GM21825 (cell line): ENCODE data around the gene LOXL1.

Experiments
- ATAC-seq: cut with Tn5 transposase; IDR thresholded peaks from one replicate; pipeline ENCODE4 v1.9.1; 2021; ENCODE audit warnings: mild to moderate bottlenecking, moderate library complexity; ENCODE audit not compliant: unreplicated experiment

The LOXL1 gene

DNA sequence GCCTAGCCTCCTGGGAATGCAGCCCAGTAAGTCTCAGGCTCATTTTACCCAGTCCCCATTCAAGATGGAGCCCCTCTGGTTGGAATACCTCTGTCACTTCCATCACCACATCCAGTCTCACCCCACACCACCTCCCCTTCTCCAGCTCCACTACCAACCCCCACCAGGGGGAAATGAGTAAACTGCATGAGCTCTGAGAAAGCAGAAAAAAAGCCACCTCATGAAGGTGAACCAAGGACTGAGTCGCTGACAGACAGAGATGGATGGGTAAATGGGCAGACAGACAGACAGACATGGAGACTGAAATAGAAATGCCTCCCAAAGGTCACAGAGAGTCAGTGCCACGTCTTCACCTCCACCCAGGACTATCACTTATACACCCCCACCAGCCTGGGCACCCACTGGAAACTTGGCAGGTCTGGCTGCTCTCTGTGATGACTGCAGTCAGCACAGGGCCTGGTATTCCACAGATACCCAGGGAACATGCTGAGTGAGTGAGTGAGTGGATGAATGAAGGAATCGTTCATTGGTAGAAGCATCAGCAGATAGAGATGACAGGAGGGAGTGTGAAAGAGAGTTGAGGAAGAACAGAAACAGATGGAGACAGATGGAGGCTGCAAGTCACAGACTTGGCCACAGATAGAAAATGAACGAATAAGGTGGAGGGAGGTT lies 4.9 kb upstream of the LOXL1 start:
- ATAC-seq = no peak

DNA sequence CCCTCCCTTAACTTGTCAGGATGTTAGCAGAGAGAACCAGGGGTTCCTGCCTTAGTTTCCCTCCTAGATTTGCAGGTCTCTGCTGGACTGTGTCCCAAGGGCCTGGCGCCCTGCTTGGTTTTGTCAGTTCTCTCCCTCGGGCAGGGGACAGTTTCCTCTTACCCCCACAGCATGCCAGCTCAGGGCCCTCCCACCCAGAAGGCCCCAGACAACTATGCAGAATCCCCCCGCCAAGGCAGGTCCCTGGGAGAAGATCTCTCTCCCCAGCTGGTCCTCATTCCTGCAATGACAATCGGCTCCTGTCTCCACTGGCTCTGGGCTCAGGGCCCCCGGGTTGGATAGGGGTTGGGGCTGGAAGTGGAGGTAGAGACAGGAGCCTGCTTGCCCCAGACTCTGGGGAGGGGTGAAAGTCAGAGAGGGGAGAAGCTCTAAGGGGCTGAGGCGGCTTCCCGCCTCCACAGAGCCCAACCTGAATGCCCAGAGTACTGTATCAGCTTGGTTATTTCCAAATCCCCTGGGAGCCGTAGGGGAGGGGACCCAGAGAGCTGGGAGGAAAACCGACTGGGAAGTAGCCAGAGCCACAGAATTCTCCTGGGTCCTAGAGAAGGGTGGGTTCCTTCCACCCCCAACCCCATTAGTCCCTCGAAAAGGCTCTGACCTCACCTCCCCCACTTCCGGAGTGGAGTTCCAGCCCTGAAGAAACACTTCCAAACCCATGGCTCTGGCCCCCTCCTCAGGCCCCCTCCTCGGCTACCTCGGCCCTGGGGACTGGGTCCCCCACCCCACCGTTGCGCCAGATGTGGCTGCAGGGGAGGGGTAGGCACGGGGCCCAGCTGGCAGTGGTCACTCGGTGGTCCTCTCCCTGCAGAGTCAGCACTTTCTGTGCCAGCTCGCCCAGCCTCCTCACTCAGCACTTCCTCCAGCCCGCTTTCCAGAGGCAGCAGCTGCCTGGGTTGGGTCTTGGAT lies 3.8 kb upstream of the LOXL1 start:
- ATAC-seq = no peak

DNA sequence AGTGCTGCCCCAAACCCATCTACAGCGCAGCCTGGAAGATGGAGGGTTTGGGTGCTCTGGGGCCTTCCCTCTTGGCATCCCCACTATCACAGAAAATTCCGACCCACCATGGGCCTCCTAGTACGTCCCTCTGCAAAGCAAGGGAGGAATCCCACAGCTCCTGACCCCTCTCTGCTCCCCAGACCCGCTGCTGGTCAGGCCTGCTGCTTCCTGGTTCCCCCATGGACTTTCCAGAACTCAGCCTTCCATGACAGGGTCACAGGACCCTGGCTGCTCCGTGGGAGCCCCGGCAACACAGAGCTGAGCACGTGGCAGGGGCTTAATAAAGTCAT lies 3.1 kb upstream of the LOXL1 start:
- no peak for ATAC-seq

DNA sequence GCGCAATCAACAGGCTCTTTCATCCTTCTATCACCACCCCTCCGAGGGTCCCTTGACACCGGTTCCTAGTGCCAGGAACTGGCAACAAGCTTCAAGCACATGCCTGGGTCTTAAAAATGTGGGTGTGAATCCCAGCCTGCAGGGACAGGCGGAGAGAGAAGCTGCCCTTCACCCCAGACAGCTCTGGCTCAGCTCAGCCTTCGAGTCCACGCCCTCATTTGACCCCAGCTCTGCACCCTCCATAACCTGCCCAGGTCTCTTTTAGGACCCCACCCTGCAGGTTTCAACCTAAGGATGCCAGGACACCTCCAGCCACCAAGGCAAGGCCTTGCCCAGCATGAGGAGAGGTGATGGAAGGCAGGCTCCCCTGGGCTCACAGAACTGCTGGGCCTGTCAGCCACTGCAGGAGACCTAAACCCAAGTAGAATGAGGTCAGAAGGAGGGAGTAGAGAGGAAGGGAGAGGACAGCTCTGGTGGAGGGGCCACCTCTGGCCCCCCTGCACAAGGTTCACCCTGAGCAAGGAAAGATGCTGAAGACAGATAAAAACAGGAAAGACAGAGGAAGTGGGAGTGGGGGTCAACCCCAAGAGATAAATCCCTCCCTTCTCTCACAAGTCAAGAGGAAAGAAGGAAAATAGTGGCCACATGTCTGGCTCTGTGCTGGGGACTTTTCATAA lies 2.6 kb upstream of the LOXL1 start:
- ATAC-seq = no peak

DNA sequence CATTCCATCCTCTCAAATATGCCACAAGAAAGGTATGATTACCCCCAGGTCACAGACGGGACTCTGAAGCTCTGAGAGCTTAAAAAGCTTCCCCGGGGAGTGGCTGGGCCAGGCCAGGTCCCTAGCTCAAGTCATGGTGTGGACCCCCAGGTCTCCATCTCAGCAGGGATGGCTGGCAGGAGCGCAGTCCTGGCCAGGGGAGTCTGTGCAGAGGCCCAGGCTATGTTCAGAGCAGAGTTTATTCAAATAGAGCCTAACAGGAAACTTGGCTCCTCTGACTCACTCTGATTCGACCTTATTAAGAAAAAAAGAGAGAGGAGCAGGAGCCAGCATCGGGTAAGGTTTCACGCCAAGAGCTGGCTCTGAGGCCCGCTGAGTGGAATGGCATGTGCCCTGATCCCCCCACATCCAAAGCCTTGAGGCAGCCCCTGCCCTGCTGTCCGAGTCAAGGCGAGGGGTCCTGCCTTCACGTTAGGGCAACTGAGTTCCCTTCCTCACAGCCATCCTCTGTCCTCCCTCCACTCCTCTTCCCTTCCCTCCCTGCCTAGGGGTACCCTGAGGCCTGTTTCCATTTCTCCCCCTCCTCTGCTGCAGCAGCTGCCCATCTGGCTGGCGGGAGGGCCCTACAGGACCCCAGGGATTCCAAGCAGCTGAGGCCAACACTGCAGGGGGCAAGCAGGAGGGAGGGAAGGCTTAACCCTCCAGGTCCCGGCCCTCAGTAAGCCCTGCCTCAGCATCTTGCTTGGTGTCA lies 1.9 kb upstream of the LOXL1 start:
- ATAC-seq = no peak

DNA sequence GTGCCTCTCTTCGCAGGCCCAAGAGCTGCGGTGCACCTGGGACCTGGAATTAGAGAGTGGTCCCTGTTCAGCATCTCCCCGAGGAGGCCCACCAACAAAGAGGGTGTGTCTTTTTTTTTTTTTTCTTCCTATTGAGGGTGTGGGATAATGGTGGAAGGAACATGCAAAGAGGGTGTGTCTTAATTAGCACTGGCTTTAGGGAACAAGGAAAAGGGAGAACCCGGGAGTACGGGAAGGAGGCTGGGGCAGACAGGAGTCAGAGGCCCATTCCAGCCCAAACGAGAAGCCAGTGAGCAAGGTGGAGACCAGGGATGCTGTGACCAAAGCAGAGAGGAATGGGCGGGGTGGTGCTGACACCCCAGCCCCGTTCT lies 429 bp upstream of the LOXL1 start:
- no peak for ATAC-seq

DNA sequence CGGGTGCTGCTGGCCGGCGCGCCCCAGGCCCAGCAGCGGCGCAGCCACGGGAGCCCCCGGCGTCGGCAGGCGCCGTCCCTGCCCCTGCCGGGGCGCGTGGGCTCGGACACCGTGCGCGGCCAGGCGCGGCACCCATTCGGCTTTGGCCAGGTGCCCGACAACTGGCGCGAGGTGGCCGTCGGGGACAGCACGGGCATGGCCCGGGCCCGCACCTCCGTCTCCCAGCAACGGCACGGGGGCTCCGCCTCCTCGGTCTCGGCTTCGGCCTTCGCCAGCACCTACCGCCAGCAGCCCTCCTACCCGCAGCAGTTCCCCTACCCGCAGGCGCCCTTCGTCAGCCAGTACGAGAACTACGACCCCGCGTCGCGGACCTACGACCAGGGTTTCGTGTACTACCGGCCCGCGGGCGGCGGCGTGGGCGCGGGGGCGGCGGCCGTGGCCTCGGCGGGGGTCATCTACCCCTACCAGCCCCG lies 777 bp downstream of the LOXL1 start:
- no peak for ATAC-seq

DNA sequence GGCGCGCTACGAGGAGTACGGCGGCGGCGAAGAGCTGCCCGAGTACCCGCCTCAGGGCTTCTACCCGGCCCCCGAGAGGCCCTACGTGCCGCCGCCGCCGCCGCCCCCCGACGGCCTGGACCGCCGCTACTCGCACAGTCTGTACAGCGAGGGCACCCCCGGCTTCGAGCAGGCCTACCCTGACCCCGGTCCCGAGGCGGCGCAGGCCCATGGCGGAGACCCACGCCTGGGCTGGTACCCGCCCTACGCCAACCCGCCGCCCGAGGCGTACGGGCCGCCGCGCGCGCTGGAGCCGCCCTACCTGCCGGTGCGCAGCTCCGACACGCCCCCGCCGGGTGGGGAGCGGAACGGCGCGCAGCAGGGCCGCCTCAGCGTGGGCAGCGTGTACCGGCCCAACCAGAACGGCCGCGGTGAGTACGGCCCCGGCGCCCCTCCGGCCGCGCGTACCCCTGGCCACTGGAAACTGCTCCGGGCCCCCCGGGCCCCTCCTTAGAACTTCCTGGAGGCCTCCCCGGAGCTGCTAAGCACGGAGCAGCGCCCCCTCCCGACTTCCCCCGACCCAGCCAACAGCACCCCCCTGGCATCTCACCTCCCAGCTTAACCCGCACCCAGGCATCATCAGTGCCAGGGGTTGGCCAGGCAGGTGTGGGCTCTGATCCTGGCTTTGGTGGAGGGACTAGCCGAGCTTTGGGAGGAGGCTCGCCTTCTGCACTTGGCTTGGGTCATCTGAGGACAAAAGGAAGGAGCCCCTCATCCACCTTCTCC lies 1.4 kb downstream of the LOXL1 start:
- no peak for ATAC-seq

DNA sequence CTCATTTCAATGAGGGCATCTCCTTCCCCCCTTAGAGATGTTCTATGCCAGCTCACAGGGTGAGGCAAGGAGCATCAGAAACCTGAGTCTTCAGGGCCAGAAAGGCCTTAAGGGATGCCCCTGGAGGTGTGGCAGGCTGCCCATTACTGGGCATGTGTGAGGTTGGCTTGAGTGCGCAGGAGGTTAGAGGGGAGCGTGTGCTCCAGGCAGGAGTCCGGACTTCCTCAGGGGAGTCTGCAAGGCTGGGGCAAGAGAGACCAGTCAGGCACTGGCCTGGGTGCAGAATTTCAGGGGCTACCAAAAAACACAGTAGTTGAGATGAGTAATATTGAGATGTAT lies 1.9 kb downstream of the LOXL1 start:
- no peak for ATAC-seq

DNA sequence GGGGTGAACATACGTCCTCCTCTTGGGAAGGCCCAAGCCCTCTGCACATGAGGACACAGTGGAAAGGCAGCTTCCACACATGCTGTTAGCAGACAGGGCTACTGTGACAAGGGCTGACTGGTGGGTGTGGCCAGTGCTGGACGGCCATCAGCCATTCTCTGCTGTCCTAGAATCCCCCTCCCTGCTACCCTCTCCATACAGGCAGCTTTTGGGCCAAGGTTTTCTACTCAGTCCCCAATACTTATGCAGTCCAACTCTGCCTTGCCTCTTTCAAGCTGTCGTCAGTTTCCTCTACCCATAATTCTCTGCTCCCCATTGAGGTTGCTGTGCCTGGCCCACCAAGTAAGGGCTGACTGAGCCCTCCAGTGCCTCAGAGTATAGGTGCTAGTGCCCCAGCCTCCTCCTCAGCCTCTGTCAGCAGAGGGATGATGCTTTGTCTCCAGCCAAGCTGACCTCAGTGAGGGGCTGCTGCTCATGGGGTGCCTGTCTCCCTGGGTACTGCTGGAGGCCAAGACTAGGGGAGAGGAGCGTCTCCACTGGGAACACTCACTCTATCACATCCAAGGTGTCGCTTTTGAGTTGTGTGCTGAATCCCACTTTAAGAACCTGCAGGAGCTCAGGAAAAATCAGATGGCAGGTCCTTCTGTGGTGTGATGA lies 2.8 kb downstream of the LOXL1 start:
- ATAC-seq = no peak

DNA sequence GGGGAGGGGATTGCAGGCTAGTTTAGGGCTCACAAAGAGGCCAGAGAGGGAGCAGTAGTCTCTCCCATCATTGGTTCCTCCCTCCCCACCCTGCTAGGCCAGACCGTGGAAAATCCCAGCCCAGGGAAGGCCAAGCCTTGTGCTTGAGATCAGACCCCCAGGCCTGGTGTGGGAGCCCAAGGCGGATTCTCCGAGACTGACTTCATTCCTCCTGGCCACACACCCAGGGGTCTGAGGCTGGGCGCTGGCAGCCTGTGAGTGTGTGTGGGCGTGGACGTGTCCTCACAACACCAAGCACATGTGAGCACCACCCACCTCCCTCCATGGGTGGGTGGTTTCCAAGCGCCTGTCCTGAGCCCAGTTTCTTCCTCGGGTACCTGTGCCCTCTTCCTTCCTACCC lies 4.1 kb downstream of the LOXL1 start:
- no peak for ATAC-seq

DNA sequence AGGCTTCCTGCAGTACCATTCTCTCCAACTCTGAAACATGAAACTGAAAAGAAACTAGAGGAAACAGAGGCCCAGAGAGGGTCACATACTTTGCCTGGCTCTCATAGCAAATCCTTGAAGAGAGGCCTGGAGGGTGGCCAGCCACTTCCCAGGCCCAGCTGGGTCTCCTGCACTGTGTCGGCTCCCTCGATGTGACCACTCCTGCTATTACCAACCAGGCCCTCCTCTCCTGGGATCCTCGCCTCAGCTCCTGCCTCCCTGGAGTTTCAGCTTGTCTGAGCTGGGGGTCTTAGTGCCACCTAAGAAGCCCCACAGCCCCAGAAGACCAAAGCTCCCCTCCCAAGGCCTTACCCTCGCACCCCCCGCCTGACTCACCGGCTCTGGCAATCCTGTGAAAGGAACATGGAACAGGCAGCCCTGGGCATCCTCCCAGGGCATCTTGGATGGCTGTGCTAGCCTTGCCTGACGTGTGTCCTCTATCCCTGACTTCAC lies 4.6 kb downstream of the LOXL1 start:
- no peak for ATAC-seq

DNA sequence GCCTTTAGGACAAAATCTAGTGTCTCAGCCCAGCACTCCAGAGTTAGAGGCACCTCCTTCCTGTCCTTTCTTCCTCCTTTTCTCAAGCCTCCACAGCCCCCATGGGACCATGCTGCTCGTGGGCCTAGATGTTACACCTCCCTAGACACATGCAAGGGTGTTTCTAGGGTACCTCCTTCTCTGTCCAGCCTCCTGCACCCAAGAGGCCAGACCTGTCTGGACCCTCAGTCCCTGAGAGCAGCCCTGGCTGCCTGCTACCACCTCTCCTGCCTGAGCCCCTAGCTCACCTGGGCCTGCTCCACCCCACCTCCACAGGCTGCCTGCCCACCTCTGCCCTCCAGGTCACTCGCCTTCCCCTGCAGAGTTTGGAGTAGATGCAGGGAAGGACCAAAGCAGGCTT lies 5.2 kb downstream of the LOXL1 start:
- ATAC-seq = no peak

DNA sequence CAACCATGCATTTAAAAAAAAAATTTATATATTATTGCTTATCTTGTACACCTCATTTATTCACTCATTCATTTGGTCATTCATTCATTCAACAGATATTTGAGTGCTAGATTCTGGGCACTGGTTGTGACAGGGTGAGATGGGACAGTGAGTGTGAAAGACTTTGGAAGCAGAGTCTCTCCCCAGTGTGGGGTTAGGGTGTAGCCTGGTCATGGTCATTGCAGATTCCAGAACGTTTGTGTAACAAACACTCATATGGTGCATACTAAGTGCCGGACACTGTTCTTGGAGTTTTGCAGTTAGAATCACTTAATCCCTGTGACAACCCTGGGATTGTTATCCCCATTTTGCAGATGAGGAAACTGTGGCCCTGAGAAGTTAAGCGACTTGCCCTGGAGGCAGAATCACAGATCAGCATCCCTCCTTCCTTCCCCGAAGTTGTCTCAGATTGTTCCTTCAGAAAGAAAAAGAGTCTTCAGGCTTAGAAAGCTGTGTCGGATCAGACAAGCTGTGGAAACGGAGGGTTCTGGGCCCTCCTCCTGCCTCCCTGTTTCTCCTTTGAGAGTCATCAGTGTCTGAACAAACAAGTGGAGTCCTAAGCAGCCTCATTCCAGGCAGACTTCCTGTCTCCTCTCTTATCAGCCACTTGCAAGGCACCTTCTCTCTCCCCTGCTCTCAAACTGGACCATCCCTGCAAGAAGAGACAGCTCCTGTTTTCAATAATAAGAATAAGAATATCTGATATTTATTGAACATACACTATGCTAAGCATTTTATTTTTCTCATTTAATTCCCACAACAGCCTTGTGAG lies 6.3 kb downstream of the LOXL1 start:
- no peak for ATAC-seq

DNA sequence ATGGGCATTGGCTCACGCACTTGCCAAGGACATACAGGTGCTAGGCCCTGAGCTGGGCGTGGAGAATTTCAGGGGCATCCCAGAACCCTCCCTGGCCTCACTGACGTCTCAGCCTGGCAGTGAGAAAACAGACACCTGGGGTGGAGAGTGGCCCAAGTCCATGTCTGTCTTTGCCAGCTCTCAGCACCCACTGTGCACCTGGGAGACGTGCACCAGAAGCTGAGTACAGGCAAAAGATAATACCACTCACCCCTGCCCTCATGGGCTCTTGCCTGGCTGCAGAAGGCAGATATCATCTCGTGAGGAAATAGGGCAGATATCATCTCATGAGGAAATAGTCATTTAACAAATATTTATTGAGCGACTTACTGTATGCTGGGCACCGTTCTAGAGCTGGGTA lies 8.0 kb downstream of the LOXL1 start:
- no peak for ATAC-seq

DNA sequence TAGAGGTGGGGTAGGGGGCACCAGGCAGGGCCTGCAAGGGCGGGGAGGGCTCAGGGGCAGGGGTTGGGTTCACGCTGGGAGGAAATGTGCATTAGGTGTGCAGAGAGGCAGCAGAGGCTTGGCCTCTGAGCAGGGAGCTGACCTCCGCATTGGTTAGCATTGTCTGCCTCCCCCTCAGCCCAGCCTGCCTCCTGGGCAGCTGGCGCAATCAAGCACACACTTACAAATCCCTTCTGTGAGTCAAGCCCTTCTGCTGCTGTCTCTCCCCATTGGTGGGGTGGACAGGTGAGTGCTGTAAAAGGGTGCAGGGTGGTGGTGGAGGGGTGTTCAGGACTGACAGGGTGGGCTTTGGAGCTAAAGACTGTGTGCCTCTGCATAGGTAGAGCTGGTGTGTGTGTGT lies 9.3 kb downstream of the LOXL1 start:
- no peak for ATAC-seq

DNA sequence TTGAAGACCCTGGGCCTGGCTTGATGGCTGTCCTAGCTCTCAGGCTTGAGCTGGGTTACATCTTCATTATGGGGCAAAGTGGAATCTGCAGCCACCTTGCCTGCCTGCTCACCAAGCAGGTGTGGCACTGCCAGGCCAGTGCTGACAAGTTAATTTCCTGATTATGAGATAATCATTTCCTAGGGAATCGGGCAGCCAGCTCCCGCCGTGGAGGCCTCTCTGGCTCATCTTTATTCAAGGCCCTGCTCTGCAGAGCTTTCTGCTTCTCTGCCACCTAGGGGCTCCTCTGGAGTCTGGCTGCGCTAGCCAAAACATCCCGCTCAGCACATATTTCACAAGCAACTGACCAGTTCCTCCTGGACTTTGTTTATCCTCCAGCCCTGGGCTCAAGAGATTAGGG lies 9.9 kb downstream of the LOXL1 start:
- ATAC-seq = no peak

DNA sequence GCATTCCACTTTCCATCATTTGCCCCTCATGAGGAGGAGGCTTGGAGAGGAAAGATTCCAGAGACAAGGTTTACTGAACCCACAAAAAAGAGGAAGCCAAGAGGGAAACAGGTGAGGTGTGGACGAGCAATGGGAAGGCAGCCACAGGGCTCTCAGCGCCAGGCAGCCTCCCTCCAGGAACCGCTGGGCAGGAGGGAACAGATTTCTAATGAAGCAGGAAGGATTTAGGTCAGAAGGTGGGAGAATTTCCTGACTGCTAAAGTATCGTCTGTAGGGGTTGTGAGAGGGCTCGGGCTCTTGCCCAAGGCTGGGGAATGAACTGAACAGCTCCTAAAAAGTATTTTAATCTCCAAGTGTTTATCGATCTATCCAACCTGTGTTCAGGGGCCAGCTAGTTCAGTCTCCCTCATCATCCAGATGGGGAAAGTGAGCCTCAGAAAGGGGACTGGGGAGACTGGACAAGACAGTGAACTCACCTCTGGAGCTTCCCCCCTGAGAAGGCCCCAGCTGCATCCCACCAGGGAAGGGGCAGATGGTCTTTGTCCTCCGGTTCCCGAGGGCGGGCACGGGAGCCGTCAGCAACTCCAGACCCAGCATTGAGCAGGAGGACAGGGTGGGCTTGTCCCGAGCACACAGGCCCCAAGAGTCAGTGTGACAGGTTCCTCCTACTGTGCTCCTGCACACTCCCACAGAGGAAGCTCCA lies 10.5 kb downstream of the LOXL1 start:
- ATAC-seq = no peak
